Brain pericyte (primary cell): ENCODE results near the gene FBXW5.

Experiments
- DNase-seq: peaks from one replicate; pipeline ENCODE4 v3.0.0-alpha.2; 2012; ENCODE audit warnings: low read depth, low spot score

The FBXW5 gene

GRCh38 chr9:136977649-136978072 is 33.1 kb upstream of the FBXW5 start:
- no peak for DNase-seq

DNA sequence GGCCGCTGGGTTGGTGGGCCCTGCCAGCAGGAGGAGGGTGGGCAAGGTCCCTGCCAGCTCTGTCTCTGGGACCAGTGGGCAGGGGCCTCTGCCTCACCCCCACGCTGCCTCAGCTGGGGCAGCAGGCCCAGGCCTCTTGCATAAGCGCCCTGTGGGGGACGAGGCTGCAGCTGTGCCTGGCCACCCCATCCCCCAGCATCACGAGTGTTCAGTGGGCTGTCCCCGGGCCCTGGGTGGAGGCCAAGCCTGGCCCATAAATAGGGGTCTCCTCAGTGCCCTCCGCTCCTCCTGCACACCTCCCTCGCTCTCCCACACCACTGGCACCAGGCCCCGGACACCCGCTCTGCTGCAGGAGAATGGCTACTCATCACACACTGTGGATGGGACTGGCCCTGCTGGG is 32.7 kb upstream of the FBXW5 start, which contains the start of gene PTGDS:
Gene PTGDS (plus strand): TSS at position 282 of the 400 bp plus-strand sequence. CDS start 75 bp downstream, at position 357.
- DNase-seq: peak; percentile 76

GRCh38 chr9:136975644-136976043 is 31.1 kb upstream of the FBXW5 start:
- DNase-seq: no peak

DNA sequence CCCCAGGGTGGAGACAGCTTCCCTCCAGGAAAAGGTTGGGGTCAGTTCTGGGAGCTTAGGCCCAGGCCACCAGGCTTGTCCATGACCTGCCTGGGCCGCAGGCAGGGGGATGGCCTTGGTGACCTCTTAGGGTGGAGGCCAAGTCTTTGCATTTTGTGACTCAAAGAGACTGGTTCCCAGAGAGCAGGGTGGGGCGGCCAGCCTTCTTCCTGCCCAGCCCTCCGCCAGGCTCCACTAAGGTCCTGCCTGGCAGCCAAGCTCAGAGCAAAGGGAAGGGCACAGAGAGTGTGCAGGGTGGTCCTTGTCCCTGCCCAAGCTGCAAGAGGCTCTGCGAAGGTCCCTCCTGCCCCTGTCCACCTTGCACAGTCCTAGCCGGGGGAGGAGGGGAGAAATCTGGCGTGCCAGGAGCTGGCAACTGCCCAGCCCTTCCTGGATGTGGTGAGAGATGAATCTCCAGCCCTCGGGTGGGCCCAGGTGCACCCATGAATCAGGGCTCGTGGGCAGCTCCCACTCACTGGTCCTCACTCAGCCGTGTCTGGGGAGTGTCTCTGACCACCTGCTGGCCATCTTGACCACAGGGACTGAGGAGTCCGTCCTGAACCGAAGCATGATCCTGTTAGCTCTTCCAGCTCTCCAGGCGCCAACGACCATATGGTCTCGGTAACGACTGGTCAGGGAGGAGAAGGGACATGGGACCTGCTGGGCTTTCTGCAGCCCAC is 30.4 kb upstream of the FBXW5 start:
- DNase-seq: no peak

GRCh38 chr9:136973618-136974617 is 29.4 kb upstream of the FBXW5 start:
- DNase-seq: no peak

- DNase-seq: no peak
These were observed 28.2 kb upstream of the FBXW5 start for GRCh38 chr9:136972743-136973142.

- DNase-seq: no peak
These were observed 27.8 kb upstream of the FBXW5 start for GRCh38 chr9:136972335-136972734.

- DNase-seq: no peak
These were observed 27.2 kb upstream of the FBXW5 start for GRCh38 chr9:136971746-136972145.

GRCh38 chr9:136970361-136970760 is 25.8 kb upstream of the FBXW5 start:
- DNase-seq: no peak

GRCh38 chr9:136969774-136970173 is 25.2 kb upstream of the FBXW5 start:
- DNase-seq: no peak

DNA sequence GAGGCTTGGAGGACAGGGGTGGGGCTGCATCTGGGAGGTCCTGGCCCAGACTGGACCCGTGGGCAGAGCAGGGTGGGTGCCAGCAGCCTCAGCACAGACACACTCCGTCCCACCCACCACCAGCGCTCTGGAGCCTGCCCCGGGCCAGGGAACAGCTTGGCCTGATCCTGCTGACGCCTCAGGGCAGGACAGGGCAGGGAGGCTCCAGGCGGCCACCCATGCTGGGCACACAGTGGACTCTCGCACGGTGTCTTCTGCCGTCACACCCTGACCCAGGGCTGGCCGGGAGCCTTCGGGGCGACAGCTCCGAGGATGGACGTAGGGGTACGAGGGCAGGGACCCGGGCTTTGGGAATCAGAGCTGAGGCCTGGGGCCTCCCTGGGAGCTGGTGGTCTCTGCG is 24.6 kb upstream of the FBXW5 start:
- DNase-seq: no peak

DNA sequence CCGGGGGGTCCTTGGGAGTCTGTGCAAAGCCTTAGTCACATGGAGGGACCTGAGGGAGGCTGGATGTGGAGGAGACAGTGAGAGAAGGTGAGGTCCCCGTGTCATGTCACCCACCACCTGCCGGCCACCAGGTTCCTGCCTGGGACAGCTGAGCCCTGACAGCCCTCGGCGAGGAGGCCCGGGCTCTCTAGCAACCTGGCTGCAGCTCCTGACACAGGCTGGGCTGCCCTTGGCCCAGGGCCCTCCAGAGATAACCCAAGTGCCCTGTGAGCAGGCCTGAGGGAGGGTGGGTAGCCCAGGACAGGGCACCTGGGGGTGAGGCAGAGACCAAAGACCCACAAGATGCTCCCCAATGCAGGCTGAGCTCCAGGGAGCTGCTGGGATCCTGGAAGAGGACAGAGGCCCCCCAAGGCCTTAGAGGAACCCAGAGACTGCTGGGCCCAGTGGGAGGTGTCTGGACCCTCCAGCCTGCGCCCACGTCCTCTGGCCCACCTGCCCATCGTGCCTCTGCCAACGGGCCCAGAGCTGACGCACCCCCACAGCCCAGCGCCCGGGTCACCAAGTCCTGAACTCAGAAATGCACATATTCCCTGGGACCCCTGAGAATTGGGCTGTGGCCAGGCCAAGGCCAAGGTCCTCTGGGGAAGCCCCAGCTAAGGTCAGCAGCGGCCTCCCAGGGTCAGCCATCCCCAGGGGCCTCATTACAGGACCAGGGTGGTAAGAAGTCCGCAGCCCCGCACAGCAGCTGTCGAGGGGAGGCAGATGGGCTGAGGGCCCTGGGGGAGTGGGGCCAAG is 24.0 kb upstream of the FBXW5 start:
- no peak for DNase-seq

- no peak for DNase-seq
These were observed 21.4 kb upstream of the FBXW5 start for GRCh38 chr9:136965771-136966484.

- DNase-seq: no peak
These were observed 20.4 kb upstream of the FBXW5 start for GRCh38 chr9:136964833-136965422.

- DNase-seq: no peak
These were observed 19.7 kb upstream of the FBXW5 start for GRCh38 chr9:136964171-136964689.

- no peak for DNase-seq
These were observed 19.2 kb upstream of the FBXW5 start for GRCh38 chr9:136963751-136964150.

DNA sequence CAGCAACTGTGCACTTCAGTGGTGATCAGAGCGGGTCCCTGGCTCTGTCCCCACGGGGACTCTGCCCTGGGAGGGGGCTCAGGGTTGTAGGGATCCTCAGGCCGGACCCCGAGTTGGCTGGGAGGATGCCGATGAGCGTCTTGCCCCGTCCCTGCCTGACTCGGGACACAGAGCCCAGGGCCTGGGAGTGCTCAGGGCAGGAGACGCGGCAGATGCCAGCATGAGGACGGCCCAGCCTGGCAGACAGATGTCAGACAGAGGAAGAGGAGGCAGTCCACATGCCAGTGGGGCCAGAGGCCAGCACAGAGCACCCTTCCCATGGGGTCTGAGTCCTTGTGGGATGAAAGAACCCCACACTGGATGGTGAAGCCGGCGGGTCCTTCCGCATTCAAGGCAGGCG is 18.8 kb upstream of the FBXW5 start:
- no peak for DNase-seq

DNA sequence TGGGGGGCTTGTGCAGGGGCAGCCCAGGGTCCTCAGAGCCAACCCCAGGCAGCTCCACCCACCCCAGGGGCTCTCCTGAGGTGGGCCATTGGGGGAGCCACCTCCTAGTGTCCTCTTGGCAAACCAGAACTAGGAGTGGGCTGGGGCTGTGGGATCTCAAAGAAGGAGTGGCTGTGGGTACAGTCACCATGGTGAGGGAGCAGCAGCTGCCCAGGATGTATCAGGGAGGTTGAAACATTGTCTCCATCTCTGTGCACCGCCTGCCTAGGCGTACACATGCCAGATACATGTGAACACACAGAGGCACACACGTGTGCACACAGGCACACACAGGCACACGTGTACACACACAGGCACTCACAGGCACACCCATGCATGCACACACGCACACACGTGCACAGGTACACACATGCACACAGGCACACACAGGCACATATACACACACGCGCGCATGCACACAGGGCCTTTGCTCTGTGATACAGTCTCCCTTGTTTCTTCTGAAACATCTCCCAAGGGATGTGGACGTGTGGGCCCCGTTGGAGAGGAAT is 18.2 kb upstream of the FBXW5 start:
- no peak for DNase-seq

DNA sequence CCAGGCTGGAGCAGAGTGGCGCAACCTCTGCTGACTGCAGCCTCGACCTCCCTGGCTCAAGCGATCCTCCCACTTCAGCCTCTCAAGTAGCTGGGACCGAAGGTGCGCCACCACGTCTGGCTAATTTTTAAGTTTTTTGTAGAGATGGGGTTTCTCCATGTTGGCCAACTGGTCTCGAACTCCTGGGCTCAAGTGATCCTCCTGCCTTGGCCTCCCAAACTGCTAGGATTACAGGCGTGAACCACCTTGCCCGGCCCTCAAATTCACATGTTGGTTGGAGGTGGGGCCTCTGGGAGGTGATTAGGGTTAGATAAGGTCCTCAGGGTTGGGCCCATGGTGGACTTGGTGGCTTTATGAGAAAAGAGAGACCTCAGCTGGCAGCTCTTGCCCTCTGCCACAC is 17.6 kb upstream of the FBXW5 start:
- DNase-seq: no peak
